GM19351 (cell line): Measurements from ENCODE around the gene KCNK4.
"Not testable (repeated sequence)": the region's sequence is repeated elsewhere in the genome, so short reads cannot be mapped to it uniquely, and the experiment has no call there.

Experiments used
- ATAC-seq: cut with Tn5 transposase; IDR thresholded peaks from one replicate; pipeline ENCODE4 v1.9.1; 2021; ENCODE audit warnings: mild to moderate bottlenecking, moderate library complexity; ENCODE audit not compliant: unreplicated experiment

KCNK4 gene

GRCh38 chr11:64291262-64291751 is at the start of gene KCNK4:
Gene KCNK4, plus strand, starts transcription at chr11:64291302. Its CDS starts 1,717 bp downstream, at chr11:64293019.
- ATAC-seq, result no peak

- peak; percentile 7 for ATAC-seq
Measured at GRCh38 chr11:64241491-64242374, 49.4 kb upstream of the KCNK4 start.

- ATAC-seq, result no peak
Measured at GRCh38 chr11:64243236-64243854, 47.8 kb upstream of the KCNK4 start.

GRCh38 chr11:64244107-64244506 is 47.0 kb upstream of the KCNK4 start:
- ATAC-seq, result no peak

GRCh38 chr11:64244966-64245365 is 46.1 kb upstream of the KCNK4 start:
- ATAC-seq, result no peak

GRCh38 chr11:64245401-64245796 is 45.7 kb upstream of the KCNK4 start:
- no peak for ATAC-seq

GRCh38 chr11:64245797-64246620 is 45.1 kb upstream of the KCNK4 start:
- no peak for ATAC-seq

GRCh38 chr11:64246621-64246870 is 44.6 kb upstream of the KCNK4 start:
- ATAC-seq, result not testable (repeated sequence)

GRCh38 chr11:64246871-64247728 is 44.0 kb upstream of the KCNK4 start, which contains the start of gene PPP1R14B:
Gene PPP1R14B, minus strand, starts transcription at chr11:64246943. Its CDS starts 270 bp downstream, at chr11:64246673.
- ATAC-seq, result peak; percentile 35

- ATAC-seq, result no peak
Measured at GRCh38 chr11:64247729-64248531, 43.2 kb upstream of the KCNK4 start.

- no peak for ATAC-seq
Measured at GRCh38 chr11:64248578-64248977, 42.5 kb upstream of the KCNK4 start.

- no peak for ATAC-seq
Measured at GRCh38 chr11:64249038-64249437, 42.1 kb upstream of the KCNK4 start.

GRCh38 chr11:64249563-64250414 is 41.3 kb upstream of the KCNK4 start:
- no peak for ATAC-seq

- no peak for ATAC-seq
Measured at GRCh38 chr11:64250415-64251015, 40.6 kb upstream of the KCNK4 start.

GRCh38 chr11:64251016-64251752 is 39.9 kb upstream of the KCNK4 start, which contains the start of gene PLCB3:
Gene PLCB3, plus strand, starts transcription at chr11:64251530. Its CDS starts 120 bp downstream, at chr11:64251650.
- ATAC-seq, result peak; percentile 53

- ATAC-seq, result no peak
Measured at GRCh38 chr11:64251753-64252002, 39.4 kb upstream of the KCNK4 start.

- no peak for ATAC-seq
Measured at GRCh38 chr11:64252003-64252872, 38.9 kb upstream of the KCNK4 start.
